Type B pancreatic cell (in vitro differentiated cells): ENCODE measurements around the gene TGDS. TPM values are rescaled to one million over a fixed set of nuclear protein-coding genes. Genes with fewer than 3 reads are reported as not detected.

ENCODE experiments used
- DNase-seq: peaks from one replicate; pipeline ENCODE4 v3.0.0; 2021; ENCODE audit warnings: mixed read lengths; ENCODE audit not compliant: unreplicated experiment; ENCODE audit errors: extremely low spot score
- H3K27ac Mint-ChIP-seq: 2 replicates; pipeline ENCODE4 v1.8.0; 2021; ENCODE audit warnings: mild to moderate bottlenecking, mixed read lengths
- H3K27me3 Mint-ChIP-seq: 2 replicates; pipeline ENCODE4 v1.8.0; 2021; ENCODE audit warnings: mixed read lengths
- H3K36me3 Mint-ChIP-seq: 2 replicates; pipeline ENCODE4 v1.8.0; 2021; ENCODE audit warnings: mixed read lengths
- H3K4me1 Mint-ChIP-seq: one replicate; pipeline ENCODE4 v1.8.0; 2021; ENCODE audit warnings: mixed read lengths; ENCODE audit not compliant: unreplicated experiment
- H3K4me3 Mint-ChIP-seq: 2 replicates; pipeline ENCODE4 v1.8.0; 2021; ENCODE audit warnings: mild to moderate bottlenecking, mixed read lengths
- H3K9me3 Mint-ChIP-seq: 2 replicates; pipeline ENCODE4 v1.8.0; 2021; ENCODE audit warnings: mixed read lengths
- total RNA-seq: library from RNA; stranded (reverse); gene quantifications from 2 replicates; pipeline ENCODE4 v1.2.1, GENCODE V29; 2021; ENCODE audit warnings: low replicate concordance
- TF ChIP-seq, protein P1 (sequence below): fragments of 200-600 bp; sonication (generic); conservative IDR thresholded peaks from 2 replicates; pipeline ENCODE4 v1.5.0; 2021; ENCODE audit warnings: antibody characterized with exemption, mild to moderate bottlenecking

The TGDS gene
- total RNA-seq, 1 donor from 2014 or later = 11.7 TPM

DNA sequence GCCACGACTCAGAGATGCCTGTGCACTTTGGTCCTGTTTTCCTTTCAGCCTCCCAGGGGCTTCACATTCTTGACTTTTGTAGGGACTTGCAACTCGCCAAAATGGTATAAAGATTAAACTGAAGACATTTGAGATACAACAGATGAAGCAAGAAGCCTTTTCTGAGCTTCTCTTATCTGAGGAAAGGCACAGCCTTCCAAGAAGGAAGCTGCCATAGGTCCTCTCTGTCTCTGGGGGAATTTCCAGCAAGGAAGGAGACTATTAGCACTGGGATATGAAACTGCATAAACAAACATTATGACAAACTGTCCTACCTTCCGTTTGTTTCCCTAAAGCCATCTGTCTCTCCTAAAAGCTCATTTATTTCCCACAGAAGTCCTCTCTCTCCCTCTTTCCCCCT, 39.3 kb downstream of the TGDS start:
- no peak for DNase-seq
- Mint-ChIP-seq H3K36me3 (no peaks in the 10 kb centered on the region), H3K27me3 (no peaks in the 10 kb centered on the region), H3K27ac (no peak overlapping the region), H3K4me3 (no peak overlapping the region), H3K9me3 (no peaks in the 10 kb centered on the region), H3K4me1 (no peaks in the 10 kb centered on the region)
- TF ChIP-seq, protein P1, sequence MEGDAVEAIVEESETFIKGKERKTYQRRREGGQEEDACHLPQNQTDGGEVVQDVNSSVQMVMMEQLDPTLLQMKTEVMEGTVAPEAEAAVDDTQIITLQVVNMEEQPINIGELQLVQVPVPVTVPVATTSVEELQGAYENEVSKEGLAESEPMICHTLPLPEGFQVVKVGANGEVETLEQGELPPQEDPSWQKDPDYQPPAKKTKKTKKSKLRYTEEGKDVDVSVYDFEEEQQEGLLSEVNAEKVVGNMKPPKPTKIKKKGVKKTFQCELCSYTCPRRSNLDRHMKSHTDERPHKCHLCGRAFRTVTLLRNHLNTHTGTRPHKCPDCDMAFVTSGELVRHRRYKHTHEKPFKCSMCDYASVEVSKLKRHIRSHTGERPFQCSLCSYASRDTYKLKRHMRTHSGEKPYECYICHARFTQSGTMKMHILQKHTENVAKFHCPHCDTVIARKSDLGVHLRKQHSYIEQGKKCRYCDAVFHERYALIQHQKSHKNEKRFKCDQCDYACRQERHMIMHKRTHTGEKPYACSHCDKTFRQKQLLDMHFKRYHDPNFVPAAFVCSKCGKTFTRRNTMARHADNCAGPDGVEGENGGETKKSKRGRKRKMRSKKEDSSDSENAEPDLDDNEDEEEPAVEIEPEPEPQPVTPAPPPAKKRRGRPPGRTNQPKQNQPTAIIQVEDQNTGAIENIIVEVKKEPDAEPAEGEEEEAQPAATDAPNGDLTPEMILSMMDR = no peak

DNA sequence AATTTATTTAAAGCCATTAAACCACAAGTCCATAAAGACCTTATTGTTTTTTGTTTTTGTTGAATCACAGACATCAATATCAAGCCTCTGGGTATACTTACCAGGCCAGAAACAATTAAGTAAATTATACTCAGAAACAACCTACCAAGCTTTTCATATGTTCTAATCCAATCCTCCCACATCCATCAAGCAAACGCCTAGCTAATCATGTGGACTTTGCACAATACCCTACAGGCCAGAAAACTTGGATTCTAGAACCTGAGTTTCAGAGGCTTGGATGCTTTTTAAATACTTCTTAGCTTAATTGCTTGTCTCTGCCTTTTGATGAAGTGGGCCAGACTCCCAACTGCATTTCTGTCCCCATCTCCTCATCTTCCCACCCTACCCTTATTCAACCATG, 39.9 kb downstream of the TGDS start:
- no peak overlapping the region for H3K4me3 Mint-ChIP-seq
- DNase-seq = no peak
- no peaks in the 10 kb centered on the region for H3K27me3 Mint-ChIP-seq
- TF ChIP-seq, protein P1 = no peak
- H3K36me3 Mint-ChIP-seq = no peaks in the 10 kb centered on the region
- H3K9me3 Mint-ChIP-seq = no peaks in the 10 kb centered on the region
- H3K4me1 Mint-ChIP-seq = no peaks in the 10 kb centered on the region
- H3K27ac Mint-ChIP-seq = no peak overlapping the region

GRCh38 chr13:94553766-94554165, 42.2 kb downstream of the TGDS start:
- Mint-ChIP-seq H3K27me3 (peaks cover 5% of the 10 kb centered on the region), H3K36me3 (peaks cover 5% of the 10 kb centered on the region), H3K4me3 (no peak overlapping the region), H3K9me3 (no peaks in the 10 kb centered on the region), H3K27ac (no peak overlapping the region), H3K4me1 (peaks cover 5% of the 10 kb centered on the region)
- DNase-seq = no peak
- TF ChIP-seq, protein P1 = no peak

DNA sequence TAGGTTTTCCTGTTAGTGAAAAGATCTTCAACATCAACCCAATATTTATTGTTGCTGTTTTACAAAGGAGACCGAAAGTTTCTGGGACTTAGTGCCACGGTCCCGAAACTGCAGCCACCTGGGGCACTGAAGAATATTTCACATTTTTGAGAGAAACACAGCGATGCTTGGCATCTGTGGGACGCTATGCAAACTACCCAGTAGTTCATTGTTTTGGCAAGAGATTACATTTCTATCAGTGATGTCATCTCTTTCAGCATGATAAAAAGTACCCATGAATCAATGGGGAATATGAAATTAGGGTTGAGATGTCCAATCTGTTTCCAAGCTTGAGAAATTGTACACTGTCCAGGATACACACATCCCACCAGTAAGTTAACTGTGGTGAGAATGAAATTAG, 43.9 kb downstream of the TGDS start:
- Mint-ChIP-seq H3K36me3 (peaks cover 5% of the 10 kb centered on the region), H3K27me3 (peaks cover 5% of the 10 kb centered on the region), H3K4me3 (no peak overlapping the region), H3K4me1 (peaks cover 5% of the 10 kb centered on the region), H3K9me3 (no peaks in the 10 kb centered on the region), H3K27ac (no peak overlapping the region)
- DNase-seq = no peak
- TF ChIP-seq, protein P1 = no peak

- H3K4me3 Mint-ChIP-seq = peak overlapping the region; percentile 92
- peaks cover 5% of the 10 kb centered on the region for H3K27me3 Mint-ChIP-seq
- H3K36me3 Mint-ChIP-seq = peaks cover 5% of the 10 kb centered on the region
- no peak for DNase-seq
- peaks cover 5% of the 10 kb centered on the region for H3K4me1 Mint-ChIP-seq
- H3K9me3 Mint-ChIP-seq = no peaks in the 10 kb centered on the region
- H3K27ac Mint-ChIP-seq = peak overlapping the region; percentile 98
- TF ChIP-seq, protein P1 = no peak
Measured at GRCh38 chr13:94550062-94550738, 45.8 kb downstream of the TGDS start.
